HepG2 (cell line): ENCODE measurements around the gene CD58.

Experiments
- JDP2 ChIP-seq: sonication (generic); formaldehyde crosslinking; IDR thresholded peaks from 2 replicates; pipeline ENCODE4 v1.8.1; 2022; ENCODE audit warnings: missing genetic modification reagents, borderline replicate concordance
- MYC ChIP-seq: sonication (generic); formaldehyde crosslinking; IDR thresholded peaks from 2 replicates; pipeline ENCODE4 v1.9.0; 2021; ENCODE audit warnings: missing genetic modification reagents, borderline replicate concordance
- NFIC ChIP-seq: IDR thresholded peaks from 2 replicates; pipeline ENCODE4 v1.6.1; 2012; ENCODE audit warnings: mild to moderate bottlenecking, low read length, inconsistent platforms
- POLR2AphosphoS5 ChIP-seq: IDR thresholded peaks from 2 replicates; pipeline ENCODE4 v1.6.1; 2012; ENCODE audit warnings: low read depth, low read length
- RAD21 ChIP-seq: fragments of 450-650 bp; formaldehyde crosslinking; IDR thresholded peaks from 2 replicates; pipeline ENCODE4 v1.5.0; 2020; ENCODE audit warnings: mild to moderate bottlenecking
- TAF1 ChIP-seq: sonication (generic); formaldehyde crosslinking; IDR thresholded peaks from 2 replicates; pipeline ENCODE4 v1.4.0; 2020; ENCODE audit warnings: missing genetic modification reagents
- TF ChIP-seq, protein P1 (sequence below): sonication (generic); formaldehyde crosslinking; IDR thresholded peaks from 2 replicates; pipeline ENCODE4 v1.5.0; 2020; ENCODE audit warnings: mild to moderate bottlenecking, low read depth, missing genetic modification reagents, borderline replicate concordance

GRCh38 chr1:116503546-116504307 lies 67.1 kb downstream of the CD58 start:
- TF ChIP-seq MYC (no peak), JDP2 (no peak), POLR2AphosphoS5 (no peak), NFIC (no peak), TAF1 (CRISPR knock-in tag) (no peak), RAD21 (CRISPR knock-in tag) (no peak)
- TF ChIP-seq, protein P1, sequence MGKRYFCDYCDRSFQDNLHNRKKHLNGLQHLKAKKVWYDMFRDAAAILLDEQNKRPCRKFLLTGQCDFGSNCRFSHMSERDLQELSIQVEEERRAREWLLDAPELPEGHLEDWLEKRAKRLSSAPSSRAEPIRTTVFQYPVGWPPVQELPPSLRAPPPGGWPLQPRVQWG, result no peak
